ENCODE measurements around the gene RAB3A.

Gene RAB3A

GRCh38 chr19:18147396-18147795 lies 56.4 kb downstream of the RAB3A start:
- DNase-seq, result no peak
